GM18951 (cell line): ENCODE measurements around the gene COG5.

Experiments
- POLR2A ChIP-seq: IDR thresholded peaks from 4 replicates; pipeline ENCODE4 v1.6.1; 2011; ENCODE audit warnings: mild to moderate bottlenecking; ENCODE audit not compliant: insufficient read length, insufficient read depth; ENCODE audit errors: extremely low read depth
- in situ Hi-C: fragments of 300-500 bp; cut with MboI; formaldehyde crosslinking; loops from one replicate; pipeline ENCODE4 v1.12.0; 2022; ENCODE audit warnings: low sequenced_read_pairs, mixed read lengths, inconsistent platforms; ENCODE audit not compliant: unreplicated experiment

COG5 gene

GRCh38 chr7:107220356-107220755, 343.4 kb downstream of the COG5 start:
- in situ Hi-C loops: loop anchor here (25.0 kb wide), 1 partner anchor 492 kb away; no protein-coding TSS in a partner anchor
- TF ChIP-seq POLR2A: no peak

- in situ Hi-C loops: loop anchor here (25.0 kb wide), 1 partner anchor 493 kb away; no protein-coding TSS in a partner anchor
- TF ChIP-seq POLR2A: no peak
Measured at GRCh38 chr7:107219563-107220244, 344.0 kb downstream of the COG5 start.

DNA sequence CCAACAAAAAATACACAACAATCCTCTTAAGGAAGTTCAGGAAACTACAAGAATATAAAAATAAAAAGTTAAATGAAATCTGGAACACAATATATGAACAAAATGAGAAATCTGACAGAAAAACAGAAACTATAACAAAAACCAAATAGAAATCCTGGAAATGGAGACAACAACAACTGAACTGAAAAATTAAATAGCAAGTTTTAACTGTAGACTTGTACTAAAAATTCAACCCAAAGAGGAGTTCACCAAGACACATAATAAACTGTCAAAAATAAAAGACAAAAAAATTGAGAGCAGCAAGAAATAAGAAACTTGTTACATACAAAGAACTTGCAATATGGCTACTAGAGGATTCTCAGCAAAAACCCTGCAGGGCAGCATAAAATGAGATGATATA, 349.8 kb downstream of the COG5 start:
- in situ Hi-C loops: loop anchor here (25.0 kb wide), 1 partner anchor 498 kb away; no protein-coding TSS in a partner anchor

DNA sequence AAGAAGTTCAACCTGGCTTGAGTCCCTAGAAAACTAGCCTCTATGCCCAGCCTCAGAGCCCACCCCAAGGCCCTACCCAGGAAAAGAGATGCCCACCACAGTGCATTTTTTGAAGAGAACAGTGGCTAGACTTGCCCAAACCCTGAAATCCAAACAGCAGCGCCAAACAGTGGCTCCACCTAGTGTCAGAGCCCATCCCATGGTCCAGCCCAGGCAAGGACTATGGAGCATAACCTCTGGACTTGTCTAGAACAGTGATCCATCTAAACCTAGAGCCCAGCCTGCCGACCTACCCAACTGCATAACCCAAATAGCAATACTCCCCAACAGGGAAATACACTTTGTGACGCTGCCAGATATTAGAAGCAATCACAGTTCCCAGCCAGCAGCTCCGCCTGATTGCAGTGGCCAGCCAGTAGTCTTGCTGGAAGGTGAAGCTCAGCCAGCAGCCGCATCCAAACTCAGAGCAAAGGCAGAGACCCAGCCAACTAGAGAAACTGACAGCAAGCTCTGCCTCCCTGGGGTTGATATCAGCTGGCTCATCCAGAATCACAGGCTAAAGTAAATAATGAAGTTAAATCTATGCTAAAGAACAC, 350.4 kb downstream of the COG5 start:
- in situ Hi-C loops: loop anchor here (25.0 kb wide), 1 partner anchor 499 kb away; no protein-coding TSS in a partner anchor
- TF ChIP-seq POLR2A: no peak

More for the DNA sequence above, 349.8 kb downstream of the COG5 start:
- TF ChIP-seq POLR2A: no peak

DNA sequence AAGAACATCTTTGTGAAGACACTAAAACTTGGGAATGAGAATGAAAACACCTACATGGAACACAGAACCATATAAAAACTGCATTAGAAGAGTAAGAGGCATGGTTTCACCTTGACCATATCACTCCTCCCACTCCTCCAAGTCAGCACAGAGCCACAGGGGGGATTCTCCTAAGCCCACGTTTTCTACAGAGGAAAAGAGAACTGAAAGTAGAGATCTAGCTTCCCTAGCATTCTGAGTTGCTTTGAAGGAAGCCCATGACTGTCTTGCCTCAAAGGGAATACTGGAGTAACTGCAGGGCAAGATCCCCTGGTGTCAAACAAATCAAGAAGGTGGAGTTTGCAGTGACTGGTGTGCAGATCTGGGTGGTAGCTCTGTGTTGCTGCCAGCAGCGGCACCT, 351.0 kb downstream of the COG5 start:
- in situ Hi-C loops: loop anchor here (25.0 kb wide), 1 partner anchor 500 kb away; no protein-coding TSS in a partner anchor
- no peak for TF ChIP-seq POLR2A

- in situ Hi-C loops: loop anchor here (25.0 kb wide), 1 partner anchor 502 kb away; no protein-coding TSS in a partner anchor
- TF ChIP-seq POLR2A: no peak
Measured at GRCh38 chr7:107210400-107210799, 353.3 kb downstream of the COG5 start.

DNA sequence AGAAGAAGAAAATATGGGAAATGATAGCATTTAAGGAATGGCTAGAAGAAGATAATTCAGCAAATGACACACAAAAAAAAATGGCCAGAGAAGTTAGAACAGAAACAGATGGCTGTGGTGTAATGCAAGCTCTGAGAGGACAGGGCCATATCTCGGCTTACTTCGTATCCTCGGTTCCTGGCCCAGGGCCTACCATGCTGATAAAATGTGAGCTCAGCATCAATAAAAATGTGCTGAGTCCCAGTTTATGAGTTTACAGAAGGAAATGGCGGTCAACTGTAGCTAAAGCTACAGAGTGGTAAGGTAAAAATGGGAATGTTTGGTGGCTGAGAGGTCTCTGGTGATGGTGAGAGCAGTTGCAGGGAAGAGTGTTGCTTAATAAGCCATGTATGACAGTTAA, 354.2 kb downstream of the COG5 start:
- in situ Hi-C loops: loop anchor here (25.0 kb wide), 1 partner anchor 503 kb away; no protein-coding TSS in a partner anchor
- TF ChIP-seq POLR2A: no peak

GRCh38 chr7:107208563-107208962, 355.2 kb downstream of the COG5 start:
- in situ Hi-C loops: loop anchor here (25.0 kb wide), 1 partner anchor 504 kb away; no protein-coding TSS in a partner anchor
- TF ChIP-seq POLR2A: no peak

DNA sequence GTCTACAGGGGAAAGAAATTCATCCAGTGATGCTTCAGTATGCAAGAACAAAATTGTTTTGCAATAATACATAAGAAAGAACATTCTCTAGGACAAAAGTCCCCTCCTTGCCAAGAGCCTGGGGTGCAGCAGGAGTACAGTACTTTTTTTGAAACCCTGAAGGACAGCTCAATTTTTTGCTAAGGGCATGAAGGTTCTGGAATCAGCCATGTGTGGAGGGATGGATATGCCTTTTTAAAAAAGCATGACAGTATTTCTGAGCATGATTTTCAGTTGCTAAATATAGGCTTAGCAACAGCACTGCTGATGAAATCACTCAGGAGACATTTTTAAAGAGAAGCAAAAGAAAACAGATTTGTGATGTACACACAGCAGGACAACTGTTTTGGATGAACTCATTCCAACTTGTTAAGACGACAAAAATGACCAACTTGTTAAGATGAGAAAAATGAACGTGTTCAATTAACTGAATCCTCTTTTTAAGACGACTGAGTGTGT, 355.6 kb downstream of the COG5 start:
- in situ Hi-C loops: loop anchor here (25.0 kb wide), 1 partner anchor 504 kb away; no protein-coding TSS in a partner anchor
- TF ChIP-seq POLR2A: no peak

GRCh38 chr7:107207459-107207858, 356.3 kb downstream of the COG5 start:
- in situ Hi-C loops: loop anchor here (25.0 kb wide), 1 partner anchor 505 kb away; no protein-coding TSS in a partner anchor

DNA sequence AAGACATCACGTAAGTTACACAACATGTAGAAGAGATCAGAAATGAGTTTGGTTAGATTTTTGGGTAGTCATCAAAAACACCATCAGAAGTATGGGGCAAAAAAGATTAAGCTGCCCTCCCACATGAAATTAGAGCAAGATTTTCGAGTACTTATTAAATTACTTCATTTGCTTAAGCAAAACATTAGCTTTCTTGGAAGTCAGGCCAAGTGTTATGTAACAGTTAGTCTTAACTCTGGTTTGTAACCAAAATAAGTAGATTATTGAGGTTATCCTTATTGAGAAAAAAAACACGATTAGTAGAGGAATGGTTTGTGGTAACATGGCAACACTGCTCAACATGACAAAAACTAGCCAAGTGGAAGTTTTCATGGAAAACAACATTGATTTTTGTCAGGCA, 357.0 kb downstream of the COG5 start:
- in situ Hi-C loops: loop anchor here (25.0 kb wide), 1 partner anchor 506 kb away; no protein-coding TSS in a partner anchor
- no peak for TF ChIP-seq POLR2A

More at GRCh38 chr7:107207459-107207858, 356.3 kb downstream of the COG5 start:
- TF ChIP-seq POLR2A: no peak

DNA sequence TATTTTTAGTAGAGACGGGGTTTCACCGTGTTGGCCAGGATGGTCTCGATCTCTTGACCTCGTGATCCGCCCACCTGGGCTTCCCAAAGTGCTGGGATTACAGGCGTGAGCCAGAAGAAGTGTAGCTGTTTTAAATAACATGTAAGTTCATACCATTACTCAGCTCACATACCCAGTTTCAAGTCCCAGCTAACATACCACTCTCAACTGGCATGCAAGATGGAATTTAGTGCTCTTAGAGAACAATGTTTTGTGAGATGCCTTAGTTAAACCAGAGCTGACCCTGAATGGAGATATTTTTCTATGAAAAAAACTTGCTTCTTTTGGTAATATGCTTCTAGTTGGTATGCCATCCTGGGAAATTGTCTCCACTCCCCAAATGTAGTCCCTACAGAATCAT, 357.6 kb downstream of the COG5 start:
- in situ Hi-C loops: loop anchor here (25.0 kb wide), 1 partner anchor 506 kb away; no protein-coding TSS in a partner anchor
- no peak for TF ChIP-seq POLR2A

DNA sequence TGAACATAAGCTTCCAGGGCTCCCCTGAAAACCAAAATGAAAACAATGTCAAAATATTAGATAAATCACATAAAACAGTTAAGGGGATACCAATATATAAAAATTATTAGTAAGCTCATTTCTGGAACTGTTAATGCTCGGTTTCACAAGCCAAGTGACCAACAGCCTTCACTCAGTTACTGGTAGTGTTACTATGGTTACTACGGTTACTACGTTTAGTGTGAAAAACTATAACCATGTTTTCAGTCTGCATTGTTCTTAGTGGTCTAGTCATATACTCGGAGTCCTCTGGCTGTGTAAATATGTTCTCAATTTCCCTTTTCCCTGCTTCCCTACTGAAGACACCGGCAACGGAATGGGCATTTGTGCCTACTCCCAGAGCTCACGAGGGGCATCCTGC, 360.1 kb downstream of the COG5 start:
- no peak for TF ChIP-seq POLR2A
- in situ Hi-C loops: loop anchor here (25.0 kb wide), 1 partner anchor 509 kb away; no protein-coding TSS in a partner anchor

GRCh38 chr7:107201795-107202450, 361.8 kb downstream of the COG5 start:
- in situ Hi-C loops: loop anchor here (25.0 kb wide), 1 partner anchor 510 kb away; no protein-coding TSS in a partner anchor
- TF ChIP-seq POLR2A: no peak
